Type B pancreatic cell (in vitro differentiated cells): ENCODE results near the gene YAF2. TPM values are rescaled to one million over a fixed set of nuclear protein-coding genes. Genes with fewer than 3 reads are reported as not detected.
"Not testable (repeated sequence)": the region's sequence is repeated elsewhere in the genome, so short reads cannot be mapped to it uniquely, and the experiment has no call there.

Source experiments
- DNase-seq: peaks from one replicate; pipeline ENCODE4 v3.0.0; 2021; ENCODE audit warnings: mixed read lengths; ENCODE audit not compliant: unreplicated experiment; ENCODE audit errors: extremely low spot score
- H3K27ac Mint-ChIP-seq: 2 replicates; pipeline ENCODE4 v1.8.0; 2021; ENCODE audit warnings: mild to moderate bottlenecking, mixed read lengths
- H3K27me3 Mint-ChIP-seq: 2 replicates; pipeline ENCODE4 v1.8.0; 2021; ENCODE audit warnings: mixed read lengths
- H3K36me3 Mint-ChIP-seq: 2 replicates; pipeline ENCODE4 v1.8.0; 2021; ENCODE audit warnings: mixed read lengths
- H3K4me1 Mint-ChIP-seq: one replicate; pipeline ENCODE4 v1.8.0; 2021; ENCODE audit warnings: mixed read lengths; ENCODE audit not compliant: unreplicated experiment
- H3K4me3 Mint-ChIP-seq: 2 replicates; pipeline ENCODE4 v1.8.0; 2021; ENCODE audit warnings: mild to moderate bottlenecking, mixed read lengths
- H3K9me3 Mint-ChIP-seq: 2 replicates; pipeline ENCODE4 v1.8.0; 2021; ENCODE audit warnings: mixed read lengths
- CTCF ChIP-seq: fragments of 200-600 bp; sonication (generic); conservative IDR thresholded peaks from 2 replicates; pipeline ENCODE4 v1.5.0; 2021; ENCODE audit warnings: antibody characterized with exemption, mild to moderate bottlenecking
- total RNA-seq: library from RNA; stranded (reverse); gene quantifications from 2 replicates; pipeline ENCODE4 v1.2.1, GENCODE V29; 2021; ENCODE audit warnings: low replicate concordance

Gene YAF2
- total RNA-seq, 1 donor from 2014 or later, result 22.9 TPM

- TF ChIP-seq CTCF, result no peak
- Mint-ChIP-seq H3K4me3 (peak overlapping the region; percentile 62), H3K9me3 (no peaks in the 10 kb centered on the region), H3K36me3 (peaks cover 15% of the 10 kb centered on the region), H3K27ac (peak overlapping the region; percentile 19), H3K4me1 (peaks cover 32% of the 10 kb centered on the region), H3K27me3 (no peaks in the 10 kb centered on the region)
- DNase-seq, result no peak
Measured at GRCh38 chr12:42236017-42236416, 2.0 kb downstream of the YAF2 start.

GRCh38 chr12:42235426-42235825 is 2.6 kb downstream of the YAF2 start:
- DNase-seq, result no peak
- Mint-ChIP-seq H3K36me3 (peaks cover 19% of the 10 kb centered on the region), H3K4me1 (peaks cover 32% of the 10 kb centered on the region), H3K9me3 (no peaks in the 10 kb centered on the region), H3K27me3 (no peaks in the 10 kb centered on the region), H3K4me3 (peak overlapping the region; percentile 25), H3K27ac (no peak overlapping the region)
- no peak for TF ChIP-seq CTCF

- H3K27ac Mint-ChIP-seq, result no peak overlapping the region
- peaks cover 32% of the 10 kb centered on the region for H3K4me1 Mint-ChIP-seq
- no peaks in the 10 kb centered on the region for H3K9me3 Mint-ChIP-seq
- no peak for TF ChIP-seq CTCF
- no peaks in the 10 kb centered on the region for H3K27me3 Mint-ChIP-seq
- peaks cover 23% of the 10 kb centered on the region for H3K36me3 Mint-ChIP-seq
- H3K4me3 Mint-ChIP-seq, result peak overlapping the region; percentile 34
- DNase-seq, result no peak
Measured at GRCh38 chr12:42234970-42235369, 3.1 kb downstream of the YAF2 start.

- H3K36me3 Mint-ChIP-seq, result peaks cover 27% of the 10 kb centered on the region
- not testable (repeated sequence) for DNase-seq, H3K27me3 Mint-ChIP-seq, H3K4me1 Mint-ChIP-seq, H3K9me3 Mint-ChIP-seq, H3K4me3 Mint-ChIP-seq, H3K27ac Mint-ChIP-seq
Measured at GRCh38 chr12:42227525-42227924, 10.5 kb downstream of the YAF2 start.

GRCh38 chr12:42224501-42224900 is 13.5 kb downstream of the YAF2 start:
- H3K4me3 Mint-ChIP-seq, H3K27ac Mint-ChIP-seq, H3K9me3 Mint-ChIP-seq, H3K4me1 Mint-ChIP-seq, DNase-seq, H3K27me3 Mint-ChIP-seq: not testable (repeated sequence)
- H3K36me3 Mint-ChIP-seq, result peaks cover 20% of the 10 kb centered on the region

GRCh38 chr12:42222724-42223123 is 15.3 kb downstream of the YAF2 start:
- no peak for DNase-seq
- Mint-ChIP-seq H3K36me3 (peaks cover 20% of the 10 kb centered on the region), H3K27ac (no peak overlapping the region), H3K4me1 (no peaks in the 10 kb centered on the region), H3K27me3 (no peaks in the 10 kb centered on the region), H3K4me3 (no peak overlapping the region), H3K9me3 (no peaks in the 10 kb centered on the region)
- TF ChIP-seq CTCF, result no peak

GRCh38 chr12:42221726-42222125 is 16.3 kb downstream of the YAF2 start:
- Mint-ChIP-seq H3K9me3 (no peaks in the 10 kb centered on the region), H3K36me3 (peaks cover 22% of the 10 kb centered on the region), H3K4me1 (no peaks in the 10 kb centered on the region), H3K27ac (no peak overlapping the region), H3K4me3 (no peak overlapping the region), H3K27me3 (no peaks in the 10 kb centered on the region)
- TF ChIP-seq CTCF, result no peak
- DNase-seq, result no peak
